Renal cortex interstitium (tissue), 11 donors: Measurements from ENCODE around the gene DNAH1. TPM values are rescaled to one million over a fixed set of nuclear protein-coding genes. Genes with fewer than 3 reads are reported as not detected.

Experiments
- DNase-seq, 11 donors: peaks; one replicate each; pipeline ENCODE4 v3.0.0-alpha.2; 2013; ENCODE audit warnings: low read depth in 9 of 11, low spot score in 4 of 11; ENCODE audit errors: extremely low read depth in 1 of 11
- polyA plus RNA-seq, 3 donors: library from polyadenylated mRNA; unstranded; fragments of 120-200 nt; gene quantifications; one replicate each; pipeline ENCODE4 v1.2.1, GENCODE V29; 2013; ENCODE audit not compliant: insufficient read length in 3 of 3

DNAH1 gene
- polyA plus RNA-seq, 3 donors: 10.0 to 13.9 (median 10.3) TPM

GRCh38 chr3:52446631-52447511 lies 130.8 kb downstream of the DNAH1 start:
- peak in 2 of 11 donors; percentile 38 to 52 for DNase-seq

DNA sequence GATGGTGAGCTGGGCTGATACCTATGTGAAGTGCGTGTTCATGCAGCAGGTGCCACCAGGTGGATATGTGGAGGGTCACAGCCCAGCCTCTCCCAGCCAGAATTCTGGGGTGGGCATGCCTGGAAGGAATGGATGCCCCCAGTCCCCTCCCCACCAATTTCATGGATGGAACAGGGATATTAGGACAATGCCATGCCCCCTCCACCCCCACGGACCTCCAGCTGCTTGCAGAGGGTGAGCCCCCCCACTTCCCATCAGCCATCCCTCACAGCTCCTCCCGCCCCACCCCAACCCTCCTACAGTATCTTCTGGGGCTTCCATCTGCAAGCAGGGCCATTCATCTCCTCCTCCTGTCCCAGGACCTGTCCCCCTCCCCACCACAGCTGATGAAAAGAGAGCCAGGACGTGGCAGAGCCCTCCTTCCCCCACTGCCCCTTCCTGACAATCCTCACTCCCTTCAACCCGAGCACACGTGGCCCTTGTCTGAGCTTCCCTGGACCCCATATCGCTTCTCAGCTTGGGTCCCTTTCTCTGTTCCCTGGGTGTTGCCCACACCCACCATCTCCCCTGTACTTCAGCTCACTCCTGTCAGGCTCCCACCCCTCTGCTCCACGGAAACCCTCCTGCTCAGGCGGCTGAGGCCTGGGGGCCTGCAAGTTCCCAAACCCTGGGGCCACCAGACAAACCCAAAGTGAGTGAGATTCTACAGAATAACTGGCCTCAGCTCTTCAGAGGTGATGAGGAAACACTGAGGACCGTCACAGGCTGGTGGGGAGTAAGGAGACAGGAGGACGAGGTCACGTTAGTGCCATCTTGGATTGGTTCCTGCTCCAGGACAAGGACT lies 131.6 kb downstream of the DNAH1 start:
- no peak for DNase-seq

Other genes starting within 250 kb of the DNAH1 start
- gene POC1A, start 161.9 kb upstream of the DNAH1 start, polyA plus RNA-seq: 10 to 100 TPM in 1 of 3 donors, 1 to 10 TPM in 2; 7.0 to 10.6 (median 8.5) TPM
- gene ALAS1, start 118.2 kb upstream of the DNAH1 start, polyA plus RNA-seq: 10 to 100 TPM; 46.4 to 49.2 (median 47.6) TPM
- gene TLR9, start 90.7 kb upstream of the DNAH1 start, polyA plus RNA-seq: under 1 TPM; 0.09 to 0.27 (median 0.17) TPM
- gene TWF2, start 77.2 kb upstream of the DNAH1 start, polyA plus RNA-seq: 10 to 100 TPM; 24.0 to 37.9 (median 30.0) TPM
- 10 to 100 TPM; 17.9 to 20.4 (median 18.2) TPM for gene PPM1M, start 70.6 kb upstream of the DNAH1 start, polyA plus RNA-seq
- gene WDR82, start 37.7 kb upstream of the DNAH1 start, polyA plus RNA-seq: 100 to 1,000 TPM in 2 of 3 donors, 10 to 100 TPM in 1; 88.4 to 112 (median 110) TPM
- 10 to 100 TPM; 26.2 to 49.4 (median 41.2) TPM for gene GLYCTK, start 28.5 kb upstream of the DNAH1 start, polyA plus RNA-seq
- gene BAP1, start 93.7 kb downstream of the DNAH1 start, polyA plus RNA-seq: 10 to 100 TPM; 84.5 to 92.5 (median 89.8) TPM
- gene PHF7, start 94.3 kb downstream of the DNAH1 start, polyA plus RNA-seq: 10 to 100 TPM in 2 of 3 donors, 1 to 10 TPM in 1; 8.1 to 14.1 (median 10.4) TPM
- 10 to 100 TPM; 23.5 to 32.7 (median 24.5) TPM for gene SEMA3G, start 128.8 kb downstream of the DNAH1 start, polyA plus RNA-seq
- 1 to 10 TPM; 6.1 to 7.2 (median 6.5) TPM for gene TNNC1, start 137.7 kb downstream of the DNAH1 start, polyA plus RNA-seq
- 100 to 1,000 TPM in 2 of 3 donors, 10 to 100 TPM in 1; 99.3 to 150 (median 115) TPM for gene NISCH, start 139.3 kb downstream of the DNAH1 start, polyA plus RNA-seq
- 10 to 100 TPM; 33.9 to 45.5 (median 44.6) TPM for gene STAB1, start 179.0 kb downstream of the DNAH1 start, polyA plus RNA-seq
- 100 to 1,000 TPM; 142 to 196 (median 165) TPM for gene NT5DC2, start 217.5 kb downstream of the DNAH1 start, polyA plus RNA-seq
- gene UQCC5, start 220.3 kb downstream of the DNAH1 start, polyA plus RNA-seq: 10 to 100 TPM; 17.4 to 28.2 (median 20.8) TPM